Adrenal gland (tissue), 12 donors: ENCODE measurements around the gene DNAH2. TPM values are rescaled to one million over a fixed set of nuclear protein-coding genes. Genes with fewer than 3 reads are reported as not detected.

Experiments
- DNase-seq, 7 donors: peaks; one replicate each; pipeline ENCODE4 v3.0.0-alpha.2; 2019 to 2020
- H3K27ac ChIP-seq, 5 donors: fragments of 200-600 bp; sonication (generic) in 4 of 5; 1 replicate in 3 of 5; 2 replicates in 2 of 5; pipeline versions ENCODE4 v1.5.1 to v1.8.0; 2016 to 2020; ENCODE audit warnings: mild to moderate bottlenecking in 1 of 5
- H3K27me3 ChIP-seq: fragments of 200-600 bp; 2 replicates; pipeline ENCODE4 v1.8.0; 2021
- H3K36me3 ChIP-seq, 2 donors: fragments of 200-600 bp; replicated peaks in 1 of 2; 1 replicate in 1 of 2; 2 replicates in 1 of 2; pipeline versions ENCODE4 v1.5.1 to v1.8.0; 2018 to 2022
- H3K4me1 ChIP-seq, 2 donors: fragments of 200-600 bp; replicated peaks in 1 of 2; 1 replicate in 1 of 2; 2 replicates in 1 of 2; pipeline versions ENCODE4 v1.5.1 to v1.8.0; 2018 to 2021
- H3K4me3 ChIP-seq, 4 donors: fragments of 200-600 bp; sonication (generic) in 3 of 4; one replicate each; pipeline ENCODE4 v1.5.1; 2016 to 2018
- H3K9me3 ChIP-seq, 3 donors: fragments of 200-600 bp; sonication (generic) in 1 of 3; replicated peaks in 1 of 3; 1 replicate in 2 of 3; 2 replicates in 1 of 3; pipeline versions ENCODE4 v1.5.1 to v1.8.0; 2016 to 2021
- CTCF ChIP-seq, 6 experiments: fragments of 450-650 bp in 4 of 6; fragments of 200-600 bp in 2 of 6; sonication (generic) in 1 of 6; IDR thresholded peaks; 1 replicate in 5 of 6; 2 replicates in 1 of 6; pipeline versions ENCODE4 v1.5.1 to v1.8.0; 2016 to 2021; ENCODE audit warnings: antibody characterized with exemption in 6 of 6, mild to moderate bottlenecking in 2 of 6, moderate library complexity in 1 of 6
- POLR2A ChIP-seq, 2 donors: fragments of 450-650 bp; IDR thresholded peaks; one replicate each; pipeline ENCODE4 v1.6.1; 2017; ENCODE audit warnings: antibody characterized with exemption in 2 of 2, mild to moderate bottlenecking in 2 of 2, moderate library complexity in 1 of 2
- WGBS, 4 donors: extraction: QIAGEN DNeasy Blood & Tissue Kit in 2 of 4; methylation state at CpG; one replicate each; pipeline versions ENCODE4 v1.1.5 to v1.1.7; 2013 to 2017; 5-methylcytosine and 5-hydroxymethylcytosine counted together
- intact Hi-C, 2 donors: fragments of 100-400 bp; cut with DNase I; formaldehyde crosslinking; loops; one replicate each; pipeline versions ENCODE4 v1.14.1 to v1.15.0; 2022 to 2023
- polyA plus RNA-seq, 3 donors: library from polyadenylated mRNA; stranded (reverse); fragments of 200-250 nt in 2 of 3; fragments of 350-450 nt in 1 of 3; fragmentation: Illumina TruSeq in 1 of 3; extraction: RNeasy Lipid Tissue Mini Kit (QIAGEN cat#74804) in 1 of 3; gene quantifications; one replicate each; pipeline ENCODE4 v1.2.3, GENCODE V29; 2013 to 2014
- total RNA-seq, 9 donors: library from RNA; depleted of rRNA in 4 of 9; stranded (reverse); fragments of >200 nt in 4 of 9; fragments of 120-200 nt in 1 of 9; fragmentation: NEBNext Ultra II Directional in 1 of 9; extraction: Animal tissue kit (Norgen Biotek cat#: 25700) in 1 of 9; gene quantifications; one replicate each; pipeline versions ENCODE4 v1.1.0 to v1.2.4, GENCODE V29; 2013 to 2023
- donor health status: healthy with polysubstance abuse.
- donor health status: Bipolar disorder and iron deficiency.
- donor health status: DM: yes; HTN: yes; CAD: no.
- donor health status: DM: no; HTN: no; CAD: no.
- donor health status: DM: no; HTN: no; CAD: no.
- donor health status: DM: yes; HTN: yes; CAD: no.

DNAH2 gene
- total and polyA plus RNA-seq, 12 donors, result 0.02 to 0.26 (median 0.07) TPM

GRCh38 chr17:7715936-7716886 lies 1.3 kb upstream of the DNAH2 start:
- no peak for DNase-seq
- Histone ChIP-seq H3K27ac (peak overlapping the region in 1 of 5 donors; percentile 22), H3K4me3 (peak overlapping the region in 1 of 4 donors; percentile 65), H3K36me3 (no peaks in the 10 kb centered on the region), H3K9me3 (no peaks in the 10 kb centered on the region), H3K4me1 (peaks cover 11 to 14% of the 10 kb centered on the region in 2 donors), H3K27me3 (peaks cover 16% of the 10 kb centered on the region)
- intact Hi-C loops, result no loop called here
- WGBS, 4 donors, result 31 to 36% (median 33%) methylated on average over 17 to 20 of the region's 20 CpGs
- TF ChIP-seq CTCF (IDR thresholded peaks at IDR 0.05), result no peak
- no peak for TF ChIP-seq POLR2A (IDR thresholded peaks at IDR 0.05)

- Histone ChIP-seq H3K4me1 (peaks cover 11 to 14% of the 10 kb centered on the region in 2 donors), H3K27me3 (no peaks in the 10 kb centered on the region), H3K36me3 (no peaks in the 10 kb centered on the region), H3K9me3 (no peaks in the 10 kb centered on the region), H3K27ac (peak overlapping the region in 1 of 5 donors; percentile 36), H3K4me3 (peak overlapping the region in 2 of 4 donors; percentile 20 to 65)
- intact Hi-C loops, result no loop called here
- 5 to 15% (median 12%) methylated on average over 16 of the region's 16 CpGs for WGBS, 4 donors
- TF ChIP-seq CTCF (IDR thresholded peaks at IDR 0.05) (no peak), POLR2A (IDR thresholded peaks at IDR 0.05) (no peak)
- peak in 1 of 7 donors; percentile 10 for DNase-seq
Observed at GRCh38 chr17:7717756-7718350, 309 bp downstream of the DNAH2 start.

DNA sequence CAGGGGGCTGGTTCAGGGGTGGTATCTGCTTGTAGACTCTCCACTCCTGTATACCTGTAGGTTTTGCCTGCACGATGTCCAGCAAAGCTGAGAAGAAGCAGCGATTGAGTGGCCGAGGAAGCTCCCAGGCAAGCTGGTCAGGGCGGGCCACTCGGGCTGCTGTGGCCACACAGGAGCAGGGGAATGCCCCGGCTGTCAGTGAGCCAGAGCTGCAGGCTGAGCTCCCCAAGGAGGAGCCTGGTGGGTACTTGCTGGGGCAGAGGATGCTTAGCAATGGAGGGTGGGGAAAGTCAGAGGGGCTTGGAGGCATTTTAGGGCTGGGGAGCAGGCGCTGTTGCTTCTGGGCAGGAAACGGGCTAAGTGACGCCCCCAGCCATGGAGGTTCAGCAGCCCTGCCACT lies 2.1 kb downstream of the DNAH2 start:
- TF ChIP-seq CTCF (IDR thresholded peaks at IDR 0.05) (no peak), POLR2A (IDR thresholded peaks at IDR 0.05) (no peak)

GRCh38 chr17:7720125-7720524 lies 2.6 kb downstream of the DNAH2 start:
- no peak for TF ChIP-seq CTCF (IDR thresholded peaks at IDR 0.05)
- TF ChIP-seq POLR2A (IDR thresholded peaks at IDR 0.05), result no peak
- Histone ChIP-seq H3K4me1 (peaks cover 11 to 14% of the 10 kb centered on the region in 2 donors), H3K36me3 (no peaks in the 10 kb centered on the region), H3K27ac (no peak overlapping the region), H3K27me3 (no peaks in the 10 kb centered on the region), H3K4me3 (no peak overlapping the region), H3K9me3 (no peaks in the 10 kb centered on the region)
- 54 to 68% (median 65%) methylated on average over 4 of the region's 4 CpGs for WGBS, 4 donors
- no peak for DNase-seq
- intact Hi-C loops, result no loop called here

More for the DNA sequence above, 2.1 kb downstream of the DNAH2 start:
- intact Hi-C loops, result no loop called here
- WGBS, 4 donors, result 67 to 80% (median 73%) methylated on average over 5 to 9 of the region's 9 CpGs
- Histone ChIP-seq H3K4me1 (peaks cover 11 to 14% of the 10 kb centered on the region in 2 donors), H3K27ac (no peak overlapping the region), H3K9me3 (no peaks in the 10 kb centered on the region), H3K4me3 (no peak overlapping the region), H3K27me3 (no peaks in the 10 kb centered on the region), H3K36me3 (no peaks in the 10 kb centered on the region)
- no peak for DNase-seq
